ENCODE results near the gene SIPA1L2. TPM values are rescaled to one million over a fixed set of nuclear protein-coding genes. Genes with fewer than 3 reads are reported as not detected.
A peak's percentile ranks its signal among the peaks of the same experiment; 100 is the strongest.

Gene SIPA1L2, protein sequence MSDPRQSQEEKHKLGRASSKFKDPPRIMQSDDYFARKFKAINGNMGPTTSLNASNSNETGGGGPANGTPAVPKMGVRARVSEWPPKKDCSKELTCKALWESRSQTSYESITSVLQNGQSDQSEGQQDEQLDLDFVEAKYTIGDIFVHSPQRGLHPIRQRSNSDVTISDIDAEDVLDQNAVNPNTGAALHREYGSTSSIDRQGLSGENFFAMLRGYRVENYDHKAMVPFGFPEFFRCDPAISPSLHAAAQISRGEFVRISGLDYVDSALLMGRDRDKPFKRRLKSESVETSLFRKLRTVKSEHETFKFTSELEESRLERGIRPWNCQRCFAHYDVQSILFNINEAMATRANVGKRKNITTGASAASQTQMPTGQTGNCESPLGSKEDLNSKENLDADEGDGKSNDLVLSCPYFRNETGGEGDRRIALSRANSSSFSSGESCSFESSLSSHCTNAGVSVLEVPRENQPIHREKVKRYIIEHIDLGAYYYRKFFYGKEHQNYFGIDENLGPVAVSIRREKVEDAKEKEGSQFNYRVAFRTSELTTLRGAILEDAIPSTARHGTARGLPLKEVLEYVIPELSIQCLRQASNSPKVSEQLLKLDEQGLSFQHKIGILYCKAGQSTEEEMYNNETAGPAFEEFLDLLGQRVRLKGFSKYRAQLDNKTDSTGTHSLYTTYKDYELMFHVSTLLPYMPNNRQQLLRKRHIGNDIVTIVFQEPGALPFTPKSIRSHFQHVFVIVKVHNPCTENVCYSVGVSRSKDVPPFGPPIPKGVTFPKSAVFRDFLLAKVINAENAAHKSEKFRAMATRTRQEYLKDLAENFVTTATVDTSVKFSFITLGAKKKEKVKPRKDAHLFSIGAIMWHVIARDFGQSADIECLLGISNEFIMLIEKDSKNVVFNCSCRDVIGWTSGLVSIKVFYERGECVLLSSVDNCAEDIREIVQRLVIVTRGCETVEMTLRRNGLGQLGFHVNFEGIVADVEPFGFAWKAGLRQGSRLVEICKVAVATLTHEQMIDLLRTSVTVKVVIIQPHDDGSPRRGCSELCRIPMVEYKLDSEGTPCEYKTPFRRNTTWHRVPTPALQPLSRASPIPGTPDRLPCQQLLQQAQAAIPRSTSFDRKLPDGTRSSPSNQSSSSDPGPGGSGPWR (N-terminal part only)
- total RNA-seq: 10 to 100 TPM in 4 of 6 experiments, 1 to 10 TPM in 2; 3.7 to 22.8 (median 10.7) TPM
- long read RNA-seq, partial matches to known transcripts: 0 of 3 reads
- long read RNA-seq, other reads (novel, unspliced or antisense): 2 of 3 reads

DNA sequence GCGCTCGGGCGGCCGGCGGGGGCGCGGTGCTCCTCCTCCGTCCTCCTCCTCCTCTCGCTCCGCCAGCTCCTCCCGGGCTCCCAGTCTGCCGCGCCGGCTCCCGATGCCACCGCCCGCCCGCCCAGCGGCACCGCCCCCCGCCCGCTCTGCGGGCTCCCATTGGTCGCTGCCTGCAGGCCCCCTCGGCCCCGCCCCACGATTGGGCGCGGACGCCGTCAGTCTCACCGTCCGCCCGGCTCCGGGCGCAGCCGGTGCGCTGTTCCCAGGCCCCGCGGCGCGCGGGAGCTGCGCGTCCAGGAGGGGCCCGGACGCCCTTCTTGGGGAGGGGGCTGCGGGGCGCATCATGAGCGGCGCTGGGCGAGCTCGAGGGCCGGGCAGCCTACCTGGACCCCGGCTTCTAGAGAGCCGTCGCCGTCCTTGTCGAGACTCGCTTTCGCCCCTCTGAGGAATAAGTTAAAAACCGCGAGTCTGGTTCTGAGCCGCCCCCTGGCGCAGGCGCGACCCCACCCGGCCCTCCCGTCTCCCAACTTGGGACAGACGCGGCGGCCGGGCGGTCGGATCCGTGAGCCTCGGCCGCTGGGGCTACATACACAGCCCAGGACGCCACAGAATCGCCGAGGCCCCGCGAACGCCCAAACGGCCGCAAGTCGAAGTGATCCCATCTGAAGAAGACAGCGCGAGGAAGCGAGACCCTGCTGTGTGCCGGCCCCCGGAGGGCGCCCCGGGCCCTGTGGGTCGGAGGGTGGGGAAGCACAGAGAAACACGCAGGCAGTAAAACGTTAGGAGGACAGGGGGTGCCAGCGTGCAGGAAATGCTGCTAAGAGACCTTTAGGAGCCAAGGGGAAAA lies at the start of gene SIPA1L2:
Gene SIPA1L2, minus strand, starts transcription at position 87 of the 847 bp plus-strand sequence. CDS start 114,794 bp downstream, outside the sequence.
- Histone ChIP-seq H3K4me3 (peak within 1 kb of the TSS; percentile 70 to 81 (median 79)), H3K9me3 (no peaks in the 10 kb centered on the region), H3K36me3 (no peaks in the 10 kb centered on the region), H3K4me1 (peaks cover 0 to 24% (median 9%) of the 10 kb centered on the region in 4 donors), H3K27me3 (no peaks in the 10 kb centered on the region), H3K27ac (peak within 1 kb of the TSS; percentile 77 to 85 (median 80))
- DNase-seq (peak; percentile 97), ATAC-seq (peak; percentile 85 to 97 (median 95))
- intact Hi-C loops (cut with DNase I): no loop called here
- peak; percentile 78 for TF ChIP-seq POLR2A (IDR thresholded peaks at IDR 0.05)
- TF ChIP-seq, protein P1, sequence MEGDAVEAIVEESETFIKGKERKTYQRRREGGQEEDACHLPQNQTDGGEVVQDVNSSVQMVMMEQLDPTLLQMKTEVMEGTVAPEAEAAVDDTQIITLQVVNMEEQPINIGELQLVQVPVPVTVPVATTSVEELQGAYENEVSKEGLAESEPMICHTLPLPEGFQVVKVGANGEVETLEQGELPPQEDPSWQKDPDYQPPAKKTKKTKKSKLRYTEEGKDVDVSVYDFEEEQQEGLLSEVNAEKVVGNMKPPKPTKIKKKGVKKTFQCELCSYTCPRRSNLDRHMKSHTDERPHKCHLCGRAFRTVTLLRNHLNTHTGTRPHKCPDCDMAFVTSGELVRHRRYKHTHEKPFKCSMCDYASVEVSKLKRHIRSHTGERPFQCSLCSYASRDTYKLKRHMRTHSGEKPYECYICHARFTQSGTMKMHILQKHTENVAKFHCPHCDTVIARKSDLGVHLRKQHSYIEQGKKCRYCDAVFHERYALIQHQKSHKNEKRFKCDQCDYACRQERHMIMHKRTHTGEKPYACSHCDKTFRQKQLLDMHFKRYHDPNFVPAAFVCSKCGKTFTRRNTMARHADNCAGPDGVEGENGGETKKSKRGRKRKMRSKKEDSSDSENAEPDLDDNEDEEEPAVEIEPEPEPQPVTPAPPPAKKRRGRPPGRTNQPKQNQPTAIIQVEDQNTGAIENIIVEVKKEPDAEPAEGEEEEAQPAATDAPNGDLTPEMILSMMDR (IDR thresholded peaks at IDR 0.05): peak; percentile 50 to 65 (median 60)
- WGBS (ENCODE audit: insufficient coverage, low coverage, low lambda C conversion rate, missing lambda C conversion rate): 0% methylated on average over 9 of the region's 98 CpGs

DNA sequence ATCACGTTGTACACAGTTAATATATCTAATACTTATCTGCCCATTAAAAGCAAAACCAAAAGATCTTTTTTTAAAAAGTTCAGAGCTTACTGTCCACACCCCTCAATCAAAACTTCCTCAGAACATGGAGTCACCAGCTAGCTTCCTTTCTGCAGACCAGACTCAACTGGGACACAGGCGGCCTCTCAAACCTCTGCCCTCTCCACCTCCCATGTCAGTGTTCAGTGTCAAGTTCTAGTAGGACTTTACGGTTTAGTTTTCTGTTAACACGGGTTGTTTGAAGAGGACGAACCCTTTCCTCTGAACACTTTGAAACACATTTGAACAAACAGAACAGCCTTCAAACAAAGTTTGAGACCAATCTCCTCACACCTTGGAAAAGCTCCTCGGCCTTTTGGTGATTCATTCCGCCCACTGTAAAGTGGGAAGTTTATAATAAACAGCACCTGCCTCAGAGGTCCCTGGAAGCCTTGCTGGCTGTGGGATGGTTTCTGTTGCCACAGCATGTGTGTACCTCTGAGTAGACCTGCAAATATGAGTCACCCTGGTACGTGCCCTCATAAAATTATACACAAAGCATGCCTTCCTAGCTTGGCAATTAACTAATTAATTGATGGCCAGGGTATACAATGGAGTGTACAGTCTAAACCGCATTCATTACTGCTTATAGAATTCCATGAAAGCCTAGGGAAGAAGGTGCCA lies 48.4 kb upstream of the SIPA1L2 start:
- peaks cover 0 to 32% (median 2%) of the 10 kb centered on the region in 4 donors for H3K4me1 ChIP-seq
- intact Hi-C loops (cut with DNase I): no loop called here
- no peaks in the 10 kb centered on the region for H3K27me3 ChIP-seq
- H3K36me3 ChIP-seq: no peaks in the 10 kb centered on the region
- no peak overlapping the region for H3K4me3 ChIP-seq
- peak in 1 of 3 donors; percentile 46 for DNase-seq
- no peaks in the 10 kb centered on the region for H3K9me3 ChIP-seq
- peak overlapping the region in 2 of 3 donors; percentile 12 to 44 for H3K27ac ChIP-seq
- peak in 3 of 4 donors; percentile 3 to 76 (median 36) for ATAC-seq
- TF ChIP-seq, protein P1 (IDR thresholded peaks at IDR 0.05): no peak
- TF ChIP-seq POLR2A (IDR thresholded peaks at IDR 0.05): no peak
- WGBS (ENCODE audit: insufficient coverage, low coverage, low lambda C conversion rate, missing lambda C conversion rate): 44% methylated on average over 7 of the region's 9 CpGs

DNA sequence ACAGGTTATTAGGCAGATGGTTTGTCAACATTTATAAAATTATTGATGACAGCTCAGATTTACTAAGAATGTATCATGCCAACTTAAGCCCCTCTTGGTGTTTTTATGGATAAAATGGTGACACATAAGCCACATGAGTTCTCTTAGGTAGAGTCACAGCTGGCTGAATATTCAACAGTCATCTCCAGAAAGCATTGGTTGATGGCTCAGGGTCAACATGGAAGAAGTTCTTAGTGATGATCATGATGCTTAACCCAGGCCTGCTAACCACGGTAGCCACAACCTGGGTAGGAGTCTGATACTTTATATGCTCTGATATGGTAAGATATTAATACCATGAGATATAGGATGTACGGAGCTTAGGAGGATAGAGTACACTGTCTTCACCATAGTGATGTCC lies 46.4 kb upstream of the SIPA1L2 start:
- TF ChIP-seq, protein P1 (IDR thresholded peaks at IDR 0.05): no peak
- no peak for TF ChIP-seq POLR2A (IDR thresholded peaks at IDR 0.05)

More for the DNA sequence above, 46.4 kb upstream of the SIPA1L2 start:
- intact Hi-C loops (cut with DNase I): no loop called here
- WGBS (ENCODE audit: insufficient coverage, low coverage, low lambda C conversion rate, missing lambda C conversion rate): 74% methylated on average over 2 of the region's 2 CpGs
- Histone ChIP-seq H3K27ac (peak overlapping the region in 2 of 3 donors; percentile 79 to 80), H3K4me3 (peak overlapping the region in 1 of 3 donors; percentile 50), H3K9me3 (no peaks in the 10 kb centered on the region), H3K36me3 (no peaks in the 10 kb centered on the region), H3K4me1 (peaks cover 0 to 24% (median 0%) of the 10 kb centered on the region in 4 donors), H3K27me3 (no peaks in the 10 kb centered on the region)
- no peak for DNase-seq
- no peak for ATAC-seq
